HCT116 (cell line): ENCODE results near the gene CCDC116. TPM values are rescaled to one million over a fixed set of nuclear protein-coding genes. Genes with fewer than 3 reads are reported as not detected.

Experiments
- ATAC-seq: fragments of 200-7000 bp; cut with Tn5 transposase; 2 replicates; pipeline ENCODE4 v1.9.1; 2020; ENCODE audit warnings: mild to moderate bottlenecking, moderate library complexity
- BruUV-seq: library from RNA; stranded (reverse); fragments of 400-500 nt; replicated peaks from 2 replicates; lab custom pipeline; 2021; lab: Mats Ljungman, UMichigan
- CTCF ChIA-PET: fragments of 300-600 bp; sonication (Branson Sonifier 250); formaldehyde crosslinking; loops from one replicate; lab custom pipeline; 2021; ENCODE audit warnings: antibody characterized with exemption; lab: Charles Lee
- POLR2A ChIA-PET: fragments of 300-600, 350-600 bp; sonication (Branson Sonifier 250); formaldehyde crosslinking; loops from one replicate; lab custom pipeline; 2021; ENCODE audit warnings: antibody characterized with exemption; lab: Charles Lee
- RAD21 ChIA-PET, 2 experiments: fragments of 300-600 bp; sonication (Branson Sonifier 250); formaldehyde crosslinking; loops; one replicate each; lab custom pipeline; 2023; ENCODE audit warnings: low total read pairs in 2 of 2; ENCODE audit not compliant: uncharacterized antibody in 2 of 2, unreplicated experiment in 2 of 2, low non-redundant PET in 1 of 2; lab: Charles Lee
- DNase-seq: peaks from one replicate; pipeline ENCODE4 v3.0.0-alpha.2; 2010; ENCODE audit warnings: low read depth, low spot score
- H2AFZ ChIP-seq: fragments of 200-600 bp; shearing (Covaris generic), sonication (generic); 2 replicates; pipeline ENCODE4 v1.6.1; 2017; ENCODE audit warnings: low read depth, mixed run types, mixed read lengths, antibody characterized with exemption, low read length; ENCODE audit not compliant: poor library complexity, severe bottlenecking
- H3K27ac ChIP-seq: 2 replicates; pipeline ENCODE4 v1.5.1; 2012; ENCODE audit warnings: low read depth, low read length
- H3K27me3 ChIP-seq: fragments of 200-600 bp; sonication (generic); 2 replicates; pipeline ENCODE4 v1.6.1; 2016; ENCODE audit warnings: mixed run types, low read length, mixed read lengths; ENCODE audit not compliant: insufficient read depth
- H3K36me3 ChIP-seq, 2 experiments: fragments of 200-500 bp in 1 of 2; fragments of 200-600 bp in 1 of 2; sonication (Bioruptor generic) in 1 of 2; sonication (generic) in 1 of 2; 2 replicates each; pipeline versions ENCODE4 v1.5.1 to v1.6.1; 2014 to 2016; ENCODE audit warnings: low read length in 2 of 2, inconsistent platforms in 1 of 2, mixed read lengths in 1 of 2, mixed run types in 1 of 2; ENCODE audit not compliant: insufficient read depth in 2 of 2, control insufficient read depth in 1 of 2
- H3K4me1 ChIP-seq, 2 experiments: fragments of 200-600 bp in 1 of 2; sonication (generic) in 1 of 2; 2 replicates each; pipeline versions ENCODE4 v1.5.1 to v1.6.1; 2012 to 2017; ENCODE audit warnings: low read length in 2 of 2, inconsistent platforms in 1 of 2, mild to moderate bottlenecking in 1 of 2, mixed read lengths in 1 of 2, mixed run types in 1 of 2, moderate library complexity in 1 of 2; ENCODE audit not compliant: insufficient read depth in 2 of 2, control insufficient read depth in 1 of 2
- H3K4me2 ChIP-seq: fragments of 200-600 bp; sonication (generic); 2 replicates; pipeline ENCODE4 v1.6.1; 2017; ENCODE audit warnings: mixed run types, low read length, mixed read lengths
- H3K4me3 ChIP-seq, 2 experiments: fragments of 200-600 bp in 1 of 2; sonication (generic) in 1 of 2; replicated peaks in 1 of 2; 2 replicates each; pipeline ENCODE4 v1.5.1; 2011 to 2016; ENCODE audit warnings: low read length in 2 of 2, control low read depth in 1 of 2, low read depth in 1 of 2, mild to moderate bottlenecking in 1 of 2, mixed read lengths in 1 of 2, mixed run types in 1 of 2
- H3K79me2 ChIP-seq: fragments of 200-600 bp; sonication (generic); 2 replicates; pipeline ENCODE4 v1.6.1; 2017; ENCODE audit warnings: mild to moderate bottlenecking, mixed run types, low read length, moderate library complexity, mixed read lengths; ENCODE audit not compliant: insufficient read depth
- H3K9ac ChIP-seq: fragments of 200-600 bp; sonication (generic); 2 replicates; pipeline ENCODE4 v1.6.1; 2016; ENCODE audit warnings: low read length, mixed read lengths
- H3K9me2 ChIP-seq: fragments of 200-600 bp; sonication (generic), shearing (Covaris generic); 2 replicates; pipeline ENCODE4 v1.6.1; 2017; ENCODE audit warnings: mixed run types, mild to moderate bottlenecking, moderate library complexity; ENCODE audit not compliant: insufficient read depth
- H3K9me3 ChIP-seq, 2 experiments: fragments of 200-500 bp in 1 of 2; fragments of 200-600 bp in 1 of 2; sonication (Bioruptor generic) in 1 of 2; sonication (generic) in 1 of 2; 2 replicates each; pipeline ENCODE4 v1.6.1; 2014 to 2017; ENCODE audit warnings: low read length in 2 of 2, mixed read lengths in 2 of 2, inconsistent platforms in 1 of 2, low read depth in 1 of 2, mild to moderate bottlenecking in 1 of 2, mixed run types in 1 of 2, moderate library complexity in 1 of 2; ENCODE audit not compliant: control insufficient read depth in 1 of 2, insufficient read depth in 1 of 2
- H4K20me1 ChIP-seq: fragments of 200-600 bp; sonication (generic), shearing (Covaris generic); 2 replicates; pipeline ENCODE4 v1.6.1; 2017; ENCODE audit warnings: mixed run types, mild to moderate bottlenecking, moderate library complexity; ENCODE audit not compliant: insufficient read depth
- EGR1 ChIP-seq: IDR thresholded peaks from 2 replicates; pipeline ENCODE4 v1.6.1; 2012; ENCODE audit warnings: low read depth
- ELF1 ChIP-seq: IDR thresholded peaks from 2 replicates; pipeline ENCODE4 v1.6.1; 2012; ENCODE audit warnings: low read depth, borderline replicate concordance
- FOSL1 ChIP-seq: IDR thresholded peaks from 2 replicates; pipeline ENCODE4 v1.6.1; 2012; ENCODE audit warnings: low read depth
- POLR2AphosphoS5 ChIP-seq: IDR thresholded peaks from 2 replicates; pipeline ENCODE4 v1.6.1; 2011; ENCODE audit warnings: mild to moderate bottlenecking, low read depth, low read length, moderate library complexity
- RAD21 ChIP-seq: IDR thresholded peaks from 2 replicates; pipeline ENCODE4 v1.6.1; 2012; ENCODE audit warnings: low read depth, mild to moderate bottlenecking
- SP1 ChIP-seq: IDR thresholded peaks from 2 replicates; pipeline ENCODE4 v1.6.1; 2012; ENCODE audit warnings: low read depth
- YY1 ChIP-seq: IDR thresholded peaks from 2 replicates; pipeline ENCODE4 v1.6.1; 2011; ENCODE audit warnings: low read length, low read depth, moderate library complexity, mild to moderate bottlenecking; ENCODE audit not compliant: insufficient replicate concordance; ENCODE audit errors: extremely low read depth
- ZNF274 ChIP-seq: fragments of 200-500 bp; sonication (Bioruptor generic); IDR thresholded peaks from 2 replicates; pipeline ENCODE4 v1.6.1; 2014; ENCODE audit warnings: mild to moderate bottlenecking, low read depth, low read length, inconsistent platforms
- intact Hi-C: fragments of 100-400 bp; cut with micrococcal nuclease; formaldehyde crosslinking; loops from 2 replicates; pipeline ENCODE4 v1.10.0; 2022
- microRNA counts: library from miRNA; unstranded; fragments of <30 nt; microRNA quantifications from one replicate; lab custom pipeline; 2015
- microRNA-seq: library from miRNA; unstranded; fragments of <30 nt; microRNA quantifications from one replicate; pipeline ENCODE4, GENCODE V29; 2016; ENCODE audit warnings: borderline number of aligned reads
- total RNA-seq: library from RNA; stranded (reverse); gene quantifications from one replicate; pipeline ENCODE4 v1.2.1, GENCODE V29; 2021; ENCODE audit not compliant: unreplicated experiment
- TF ChIP-seq, protein P1 (sequence below): IDR thresholded peaks from 2 replicates; pipeline ENCODE4 v1.6.1; 2011; ENCODE audit warnings: mild to moderate bottlenecking, low read length, moderate library complexity; ENCODE audit not compliant: insufficient replicate concordance; ENCODE audit errors: extremely low read depth
- TF ChIP-seq, protein P2 (sequence below): IDR thresholded peaks from 2 replicates; pipeline ENCODE4 v1.6.1; 2012

The CCDC116 gene
- total RNA-seq, 1 experiment from 2014 or later, result 0.66 TPM

- no TSS peak for BruUV-seq
- CTCF ChIA-PET, result no interaction called here
- peaks cover 0 to 6% of the 10 kb centered on the region in 2 experiments; a peak in 1 of 4 replicates for H3K4me1 ChIP-seq
Measured at GRCh38 chr22:21686193-21686608, 53.6 kb downstream of the CCDC116 start.

More at GRCh38 chr22:21686193-21686608, 53.6 kb downstream of the CCDC116 start:
- no peaks in the 10 kb centered on the region for H3K9me3 ChIP-seq
- no peaks in the 10 kb centered on the region for H3K27me3 ChIP-seq
- no peak overlapping the region for H3K4me3 ChIP-seq
- peaks cover 7 to 9% of the 10 kb centered on the region in 2 experiments; a peak in 3 of 4 replicates for H3K36me3 ChIP-seq
- RAD21 ChIA-PET, result no interaction called here
- no peaks in the 10 kb centered on the region for H3K9me2 ChIP-seq
- no peaks in the 10 kb centered on the region for H4K20me1 ChIP-seq
- H2AFZ ChIP-seq, result no peak overlapping the region
- no peak overlapping the region for H3K9ac ChIP-seq
- ATAC-seq, result no peak
- H3K27ac ChIP-seq, result no peak overlapping the region
- H3K79me2 ChIP-seq, result no peaks in the 10 kb centered on the region
- intact Hi-C loops, result no loop called here
- no peak overlapping the region for H3K4me2 ChIP-seq
- POLR2A ChIA-PET, result no interaction called here
- DNase-seq, result no peak
- TF ChIP-seq YY1, result no peak
- no peak for TF ChIP-seq EGR1
- TF ChIP-seq, protein P1, sequence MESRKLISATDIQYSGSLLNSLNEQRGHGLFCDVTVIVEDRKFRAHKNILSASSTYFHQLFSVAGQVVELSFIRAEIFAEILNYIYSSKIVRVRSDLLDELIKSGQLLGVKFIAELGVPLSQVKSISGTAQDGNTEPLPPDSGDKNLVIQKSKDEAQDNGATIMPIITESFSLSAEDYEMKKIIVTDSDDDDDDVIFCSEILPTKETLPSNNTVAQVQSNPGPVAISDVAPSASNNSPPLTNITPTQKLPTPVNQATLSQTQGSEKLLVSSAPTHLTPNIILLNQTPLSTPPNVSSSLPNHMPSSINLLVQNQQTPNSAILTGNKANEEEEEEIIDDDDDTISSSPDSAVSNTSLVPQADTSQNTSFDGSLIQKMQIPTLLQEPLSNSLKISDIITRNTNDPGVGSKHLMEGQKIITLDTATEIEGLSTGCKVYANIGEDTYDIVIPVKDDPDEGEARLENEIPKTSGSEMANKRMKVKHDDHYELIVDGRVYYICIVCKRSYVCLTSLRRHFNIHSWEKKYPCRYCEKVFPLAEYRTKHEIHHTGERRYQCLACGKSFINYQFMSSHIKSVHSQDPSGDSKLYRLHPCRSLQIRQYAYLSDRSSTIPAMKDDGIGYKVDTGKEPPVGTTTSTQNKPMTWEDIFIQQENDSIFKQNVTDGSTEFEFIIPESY, result no peak
- TF ChIP-seq, protein P2, sequence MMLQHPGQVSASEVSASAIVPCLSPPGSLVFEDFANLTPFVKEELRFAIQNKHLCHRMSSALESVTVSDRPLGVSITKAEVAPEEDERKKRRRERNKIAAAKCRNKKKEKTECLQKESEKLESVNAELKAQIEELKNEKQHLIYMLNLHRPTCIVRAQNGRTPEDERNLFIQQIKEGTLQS, result no peak
- TF ChIP-seq SP1, result no peak
- no peak for TF ChIP-seq ZNF274
- no peak for TF ChIP-seq FOSL1
- no peak for TF ChIP-seq ELF1
- TF ChIP-seq POLR2AphosphoS5, result no peak
- no peak for TF ChIP-seq RAD21

MicroRNAs encoded within 50 kb of the gene (microRNA counts, 767-probe panel; counts per million panel counts)
- not detected for microRNA hsa-miR-130b-3p (lab: Ali Mortazavi, UCI)
- not detected for microRNA hsa-miR-301b (lab: Ali Mortazavi, UCI)

Small RNA genes lying within 50 kb of the gene (microRNA-seq; reads per million reads assigned to microRNA genes)
- gene MIR130B (2,031 reads per million, percentile 87 among the genes with 10 or more reads in this experiment), gene MIR301B (35.9 reads per million, percentile 50 among the genes with 10 or more reads in this experiment)

Other genes starting within 250 kb of the CCDC116 start
- gene RIMBP3B, start 249.0 kb upstream of the CCDC116 start, total RNA-seq, result 0.25 TPM
- 6.7 TPM for gene HIC2, start 215.4 kb upstream of the CCDC116 start, total RNA-seq
- 3.1 TPM for gene TMEM191C, start 165.4 kb upstream of the CCDC116 start, total RNA-seq
- gene RIMBP3C, start 81.3 kb upstream of the CCDC116 start, total RNA-seq, result 0.15 TPM
- 55.6 TPM for gene UBE2L3, start 65.0 kb upstream of the CCDC116 start, total RNA-seq
- 78.3 TPM for gene YDJC, start 2.7 kb upstream of the CCDC116 start, total RNA-seq
- 86.2 TPM for gene SDF2L1, start 9.5 kb downstream of the CCDC116 start, total RNA-seq
- gene PPIL2, start 33.3 kb downstream of the CCDC116 start, total RNA-seq, result 46.1 TPM
- gene YPEL1, start 103.0 kb downstream of the CCDC116 start, total RNA-seq, result 3.1 TPM
- gene MAPK1, start 234.9 kb downstream of the CCDC116 start, total RNA-seq, result 137 TPM